Effector memory CD4-positive, alpha-beta T cell (primary cell): Measurements from ENCODE around the gene ERAP2.

Experiments used
- DNase-seq, 3 donors: peaks; one replicate each; pipeline ENCODE4 v3.0.0-alpha.2; 2020
- H3K27ac ChIP-seq: 2 replicates; pipeline ENCODE4 v1.7.0; 2013; ENCODE audit warnings: mild to moderate bottlenecking, low read length, moderate library complexity; ENCODE audit not compliant: insufficient read depth, poor library complexity, severe bottlenecking
- H3K27me3 ChIP-seq: replicated peaks from 2 replicates; pipeline ENCODE4 v1.7.0; 2013; ENCODE audit warnings: mild to moderate bottlenecking, low read length; ENCODE audit not compliant: insufficient read depth, control insufficient read depth, poor library complexity, severe bottlenecking
- H3K36me3 ChIP-seq: 2 replicates; pipeline ENCODE4 v1.7.0; 2013; ENCODE audit warnings: mild to moderate bottlenecking, low read length, moderate library complexity; ENCODE audit not compliant: control insufficient read depth, insufficient read depth
- H3K4me1 ChIP-seq: 2 replicates; pipeline ENCODE4 v1.7.0; 2013; ENCODE audit warnings: low read length, mild to moderate bottlenecking; ENCODE audit not compliant: control insufficient read depth, insufficient read depth, poor library complexity, severe bottlenecking
- H3K4me3 ChIP-seq: 2 replicates; pipeline ENCODE4 v1.7.0; 2013; ENCODE audit warnings: low read length, low read depth, mild to moderate bottlenecking; ENCODE audit not compliant: insufficient read depth, poor library complexity, severe bottlenecking
- H3K9me3 ChIP-seq: 2 replicates; pipeline ENCODE4 v1.7.0; 2013; ENCODE audit warnings: mild to moderate bottlenecking, low read length, moderate library complexity; ENCODE audit not compliant: control insufficient read depth

Gene ERAP2

DNA sequence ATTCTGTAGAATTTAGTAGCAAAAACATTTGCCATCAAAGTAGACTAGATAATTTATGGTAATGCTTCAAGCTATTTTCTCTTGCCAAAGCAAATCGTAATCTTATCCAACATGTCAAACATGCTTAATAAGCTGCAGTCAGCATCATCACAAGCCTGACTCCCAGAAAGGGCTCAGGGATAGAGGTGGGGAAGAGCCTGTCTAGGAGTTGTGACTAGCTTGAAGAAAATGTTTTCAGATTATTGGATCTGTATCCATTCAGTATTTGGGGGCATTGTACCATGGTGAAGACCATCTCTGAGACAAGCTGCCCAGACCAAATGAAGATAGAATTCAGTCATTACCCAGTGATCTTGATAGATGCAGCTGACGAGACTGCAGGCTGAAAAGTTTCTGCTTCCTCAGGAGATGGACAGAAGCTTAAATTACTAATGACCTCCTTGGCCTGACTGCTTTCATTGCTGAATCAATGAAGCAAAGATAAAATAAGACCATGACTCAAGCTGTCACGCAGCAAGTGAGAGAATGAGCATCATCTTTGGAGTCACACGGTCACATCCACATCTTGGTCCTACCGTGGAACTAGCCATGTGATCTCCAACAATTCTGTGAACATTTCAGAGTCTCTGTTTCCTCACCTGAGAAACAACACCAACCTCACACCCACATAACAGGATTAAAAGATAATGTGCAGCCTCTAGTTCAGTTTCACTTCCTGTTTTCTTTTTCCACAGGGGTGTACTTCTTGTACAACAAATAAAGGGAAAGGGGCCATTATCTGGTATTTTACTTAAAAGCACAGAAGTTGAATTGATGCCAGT, 9.4 kb downstream of the ERAP2 start:
- Histone ChIP-seq H3K9me3 (no peaks in the 10 kb centered on the region), H3K27me3 (no peaks in the 10 kb centered on the region), H3K27ac (peak overlapping the region; percentile 61), H3K4me3 (no peak overlapping the region), H3K4me1 (peaks cover 43% of the 10 kb centered on the region), H3K36me3 (peaks cover 49% of the 10 kb centered on the region)
- DNase-seq = peak in 1 of 3 donors; percentile 12

DNA sequence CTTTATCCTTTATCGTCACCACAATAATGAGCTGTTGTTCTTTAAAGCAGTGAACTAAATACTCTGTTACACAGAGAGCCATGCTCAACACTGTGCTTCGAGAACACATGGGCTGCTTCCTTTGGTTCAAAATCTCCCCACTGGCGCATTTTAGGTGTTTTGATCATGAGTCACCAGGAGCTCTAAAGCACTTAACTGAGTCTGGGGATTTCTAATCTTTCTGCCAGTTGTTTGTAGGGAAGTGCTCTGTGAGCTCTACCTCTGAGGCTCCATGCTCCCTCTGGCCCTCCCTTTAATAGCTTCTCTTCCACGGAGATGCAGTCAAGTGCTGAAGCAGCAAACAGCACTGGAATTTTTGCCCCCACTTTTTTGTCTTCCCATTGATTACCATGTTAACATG, 17.0 kb downstream of the ERAP2 start:
- Histone ChIP-seq H3K27me3 (no peaks in the 10 kb centered on the region), H3K9me3 (no peaks in the 10 kb centered on the region), H3K4me3 (no peak overlapping the region), H3K36me3 (peaks cover 67% of the 10 kb centered on the region), H3K4me1 (peaks cover 18% of the 10 kb centered on the region), H3K27ac (no peak overlapping the region)
- DNase-seq = no peak

DNA sequence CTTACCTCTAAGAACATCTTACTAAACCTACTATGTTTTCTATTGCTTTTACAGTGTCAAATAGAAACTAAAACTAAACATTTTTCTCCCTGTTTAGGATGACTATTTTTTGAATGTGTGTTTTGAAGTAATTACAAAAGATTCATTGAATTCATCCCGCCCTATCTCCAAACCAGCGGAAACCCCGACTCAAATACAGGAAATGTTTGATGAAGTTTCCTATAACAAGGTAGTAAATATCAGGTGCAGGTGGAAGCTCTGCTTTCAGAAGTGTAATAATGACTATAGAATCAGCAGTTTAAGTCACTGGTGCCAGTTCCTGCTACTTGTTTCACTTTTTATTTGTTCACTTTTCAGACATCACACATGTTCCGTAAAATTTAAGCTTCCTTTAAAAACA, 20.0 kb downstream of the ERAP2 start:
- H3K4me1 ChIP-seq = peaks cover 18% of the 10 kb centered on the region
- DNase-seq = no peak
- peaks cover 62% of the 10 kb centered on the region for H3K36me3 ChIP-seq
- H3K27ac ChIP-seq = peak overlapping the region; percentile 66
- no peaks in the 10 kb centered on the region for H3K9me3 ChIP-seq
- peak overlapping the region; percentile 29 for H3K4me3 ChIP-seq
- H3K27me3 ChIP-seq = no peaks in the 10 kb centered on the region

DNA sequence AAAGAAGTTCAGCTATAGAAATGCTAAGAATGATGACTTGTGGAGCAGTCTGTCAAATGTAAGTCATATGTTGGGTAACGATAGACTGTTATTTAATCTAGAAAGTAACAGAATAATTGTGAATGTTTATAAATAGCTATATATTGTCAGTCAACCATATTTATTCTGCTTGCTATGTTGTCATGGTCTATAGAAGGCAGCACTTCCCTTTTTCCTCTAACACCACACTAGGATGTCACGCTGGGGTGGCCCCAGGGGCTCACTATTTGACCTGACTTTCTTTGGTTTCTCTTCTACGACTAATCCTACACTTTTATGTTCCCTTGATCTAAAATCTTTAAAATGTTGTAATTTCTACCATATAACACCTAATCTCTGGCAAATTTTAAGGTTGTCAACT, 20.5 kb downstream of the ERAP2 start:
- Histone ChIP-seq H3K27me3 (no peaks in the 10 kb centered on the region), H3K4me3 (peak overlapping the region; percentile 29), H3K27ac (peak overlapping the region; percentile 66), H3K36me3 (peaks cover 67% of the 10 kb centered on the region), H3K9me3 (no peaks in the 10 kb centered on the region), H3K4me1 (peaks cover 18% of the 10 kb centered on the region)
- DNase-seq = no peak

DNA sequence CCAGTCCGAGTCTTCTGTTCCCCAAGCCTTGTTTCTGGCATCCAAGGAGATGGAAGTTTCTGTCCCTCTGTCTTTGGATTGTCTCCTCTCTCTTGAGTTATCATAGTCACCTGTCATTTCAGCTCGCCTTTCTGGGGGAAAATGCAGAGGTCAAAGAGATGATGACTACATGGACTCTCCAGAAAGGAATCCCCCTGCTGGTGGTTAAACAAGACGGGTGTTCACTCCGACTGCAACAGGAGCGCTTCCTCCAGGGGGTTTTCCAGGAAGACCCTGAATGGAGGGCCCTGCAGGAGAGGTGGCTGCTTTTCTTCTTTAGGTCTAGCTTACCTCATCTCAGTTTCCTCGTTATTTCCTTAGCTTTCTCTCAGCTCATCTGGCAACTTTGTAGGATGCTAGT, 25.1 kb downstream of the ERAP2 start:
- DNase-seq = no peak
- peaks cover 74% of the 10 kb centered on the region for H3K36me3 ChIP-seq
- no peak overlapping the region for H3K4me3 ChIP-seq
- peaks cover 5% of the 10 kb centered on the region for H3K4me1 ChIP-seq
- no peak overlapping the region for H3K27ac ChIP-seq
- no peaks in the 10 kb centered on the region for H3K9me3 ChIP-seq
- H3K27me3 ChIP-seq = no peaks in the 10 kb centered on the region

DNA sequence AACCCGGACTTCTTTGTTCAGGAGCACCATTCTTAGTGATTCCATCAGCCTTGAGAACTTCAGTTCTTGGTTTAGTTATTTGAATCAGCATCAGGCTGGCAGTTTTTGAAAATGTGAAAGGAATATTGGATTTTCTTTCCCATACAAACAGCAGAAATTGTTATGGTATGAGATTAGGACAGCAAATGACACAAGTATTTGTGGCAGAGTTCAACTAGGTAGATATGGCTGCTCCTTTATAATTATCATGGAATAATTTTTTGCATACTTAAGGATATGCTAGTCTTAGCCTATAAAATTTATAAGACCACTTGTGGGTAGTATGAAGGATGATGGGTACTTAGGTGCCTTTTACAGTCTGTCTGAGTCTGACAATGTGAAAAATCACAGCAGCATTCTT, 25.5 kb downstream of the ERAP2 start:
- H3K4me3 ChIP-seq = no peak overlapping the region
- no peaks in the 10 kb centered on the region for H3K27me3 ChIP-seq
- H3K36me3 ChIP-seq = peaks cover 74% of the 10 kb centered on the region
- H3K4me1 ChIP-seq = peaks cover 2% of the 10 kb centered on the region
- H3K9me3 ChIP-seq = no peaks in the 10 kb centered on the region
- DNase-seq = no peak
- H3K27ac ChIP-seq = no peak overlapping the region

DNA sequence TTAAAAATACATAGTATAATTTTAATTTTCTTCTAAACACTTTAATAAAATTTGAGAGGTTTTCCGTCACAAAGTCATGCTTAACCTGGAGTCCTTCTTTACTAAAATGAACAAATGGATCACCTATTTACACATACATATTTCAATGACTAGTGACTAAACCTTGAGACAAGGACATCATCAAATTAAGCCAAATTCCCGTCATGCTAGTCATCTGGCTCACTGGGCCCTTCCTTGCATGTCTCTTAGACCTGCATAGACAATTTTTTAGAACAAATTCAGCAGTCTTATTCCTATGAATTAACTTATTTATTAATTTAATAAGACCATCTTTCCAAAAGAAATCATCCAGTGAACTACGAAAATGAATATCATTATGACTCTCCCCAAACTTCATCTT, 26.6 kb downstream of the ERAP2 start:
- peaks cover 70% of the 10 kb centered on the region for H3K36me3 ChIP-seq
- H3K27me3 ChIP-seq = no peaks in the 10 kb centered on the region
- H3K27ac ChIP-seq = no peak overlapping the region
- H3K4me3 ChIP-seq = no peak overlapping the region
- H3K9me3 ChIP-seq = no peaks in the 10 kb centered on the region
- no peak for DNase-seq
- H3K4me1 ChIP-seq = no peaks in the 10 kb centered on the region

DNA sequence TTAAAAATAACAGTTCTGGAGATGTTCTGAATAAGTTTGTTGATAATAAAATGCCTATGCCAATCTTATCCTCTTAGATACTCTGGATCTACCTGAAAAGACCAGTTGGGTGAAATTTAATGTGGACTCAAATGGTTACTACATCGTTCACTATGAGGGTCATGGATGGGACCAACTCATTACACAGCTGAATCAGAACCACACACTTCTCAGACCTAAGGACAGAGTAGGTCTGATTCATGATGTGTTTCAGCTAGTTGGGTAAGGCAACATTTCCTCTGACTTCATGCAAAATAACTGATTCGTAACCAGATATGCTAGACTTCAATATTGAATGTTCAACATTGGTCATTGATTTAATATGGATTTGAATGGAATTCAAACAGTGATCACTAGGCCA, 27.0 kb downstream of the ERAP2 start:
- H3K4me1 ChIP-seq = no peaks in the 10 kb centered on the region
- H3K9me3 ChIP-seq = no peaks in the 10 kb centered on the region
- H3K4me3 ChIP-seq = no peak overlapping the region
- no peak overlapping the region for H3K27ac ChIP-seq
- no peaks in the 10 kb centered on the region for H3K27me3 ChIP-seq
- peaks cover 70% of the 10 kb centered on the region for H3K36me3 ChIP-seq
- no peak for DNase-seq

DNA sequence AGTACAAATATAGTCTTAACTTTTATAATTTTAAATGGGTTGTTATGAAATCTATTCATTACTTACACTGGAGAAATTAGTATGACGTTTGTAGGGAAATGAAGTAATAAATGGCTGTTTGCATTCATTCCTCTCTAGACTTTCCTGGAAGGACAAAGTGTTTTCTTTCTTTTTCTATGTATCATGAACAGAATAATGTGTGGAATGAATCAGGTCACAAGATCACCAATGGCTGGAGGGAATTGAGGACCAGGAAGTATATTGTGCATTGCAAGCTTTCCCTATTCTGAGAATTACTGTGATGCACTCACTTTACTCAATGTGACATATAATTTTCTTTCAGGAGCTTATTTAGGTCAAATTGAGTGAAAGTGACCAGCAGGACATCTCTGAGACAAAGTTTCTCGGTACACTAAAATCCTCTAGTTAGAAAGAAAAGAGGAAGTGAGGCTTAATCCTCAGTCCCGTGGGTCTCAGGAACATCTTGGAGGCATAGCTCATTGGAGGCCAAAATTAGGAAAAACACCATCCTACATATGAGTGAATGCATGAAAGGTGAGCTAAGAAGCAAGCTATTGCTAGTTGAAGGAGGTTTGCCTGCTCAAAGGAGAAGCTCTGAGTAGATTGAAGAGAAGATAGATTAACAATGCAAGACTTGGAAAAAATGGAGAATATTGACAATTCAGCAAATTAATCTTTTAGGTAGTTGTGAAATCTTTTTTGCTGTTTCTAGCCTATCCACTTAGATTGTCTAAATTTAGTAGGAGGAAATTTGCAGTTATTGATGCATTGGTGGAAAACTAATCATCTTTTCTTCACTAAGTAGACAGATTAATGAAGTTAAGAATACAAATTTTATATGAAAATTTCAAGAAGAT, 28.0 kb downstream of the ERAP2 start:
- no peak for DNase-seq
- Histone ChIP-seq H3K4me1 (no peaks in the 10 kb centered on the region), H3K36me3 (peaks cover 70% of the 10 kb centered on the region), H3K27ac (no peak overlapping the region), H3K9me3 (no peaks in the 10 kb centered on the region), H3K27me3 (no peaks in the 10 kb centered on the region), H3K4me3 (no peak overlapping the region)

DNA sequence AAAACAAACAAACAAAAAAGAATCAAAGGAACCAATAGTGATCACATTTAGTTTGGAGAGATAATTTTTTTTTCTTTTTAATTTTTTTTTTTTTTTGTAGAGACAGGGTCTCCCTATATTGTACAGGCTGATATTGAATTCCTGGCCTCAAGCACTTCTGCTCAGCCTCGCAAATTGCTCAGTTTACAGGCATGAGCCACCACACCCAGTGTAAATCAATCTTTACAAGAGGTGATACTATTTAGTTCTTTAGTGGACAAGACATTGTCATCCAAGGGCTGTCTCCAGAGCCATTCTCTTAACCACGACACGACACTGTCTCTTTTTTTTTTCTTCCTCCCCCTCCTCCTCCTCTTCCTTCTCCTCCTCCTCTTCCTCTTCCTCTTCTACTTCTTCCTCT, 29.6 kb downstream of the ERAP2 start:
- H3K27me3 ChIP-seq = no peaks in the 10 kb centered on the region
- H3K4me1 ChIP-seq = no peaks in the 10 kb centered on the region
- no peak for DNase-seq
- peaks cover 68% of the 10 kb centered on the region for H3K36me3 ChIP-seq
- no peak overlapping the region for H3K27ac ChIP-seq
- no peaks in the 10 kb centered on the region for H3K9me3 ChIP-seq
- H3K4me3 ChIP-seq = no peak overlapping the region
